HCEC 1CT (cell line): ENCODE data around the gene NGRN.
"Not testable (repeated sequence)": the region's sequence is repeated elsewhere in the genome, so short reads cannot be mapped to it uniquely, and the experiment has no call there.

Experiments used
- DNase-seq: peaks from one replicate; pipeline ENCODE4 v3.0.0-alpha.2; 2017

The NGRN gene

GRCh38 chr15:90234096-90234988, 31.1 kb upstream of the NGRN start, which contains the start of gene GDPGP1:
Gene GDPGP1 (plus strand): TSS chr15:90234209. CDS start chr15:90240909, 6,700 bp downstream.
- no peak for DNase-seq

GRCh38 chr15:90239371-90239770, 26.1 kb upstream of the NGRN start:
- no peak for DNase-seq

- DNase-seq = no peak
These were observed 24.6 kb upstream of the NGRN start for GRCh38 chr15:90240856-90241255.

GRCh38 chr15:90241343-90242192, 23.9 kb upstream of the NGRN start:
- no peak for DNase-seq

GRCh38 chr15:90243943-90244639, 21.4 kb upstream of the NGRN start:
- DNase-seq = no peak

GRCh38 chr15:90248789-90249202, 16.7 kb upstream of the NGRN start:
- DNase-seq = no peak

GRCh38 chr15:90249203-90249863, 16.1 kb upstream of the NGRN start, which contains the start of gene TTLL13:
Gene TTLL13 (plus strand): TSS chr15:90249556. CDS start chr15:90250631, 1,075 bp downstream.
- DNase-seq = peak; percentile 75

- no peak for DNase-seq
These were observed 7.7 kb upstream of the NGRN start for GRCh38 chr15:90257776-90258175.

GRCh38 chr15:90259524-90259923, 5.9 kb upstream of the NGRN start:
- no peak for DNase-seq

GRCh38 chr15:90260731-90261130, 4.7 kb upstream of the NGRN start:
- not testable (repeated sequence) for DNase-seq

GRCh38 chr15:90261811-90262210, 3.7 kb upstream of the NGRN start:
- DNase-seq = peak; percentile 30

- no peak for DNase-seq
These were observed 3.0 kb upstream of the NGRN start for GRCh38 chr15:90262426-90262825.

- DNase-seq = no peak
These were observed 801 bp upstream of the NGRN start for GRCh38 chr15:90264671-90265070.

- peak; percentile 27 for DNase-seq
These were observed 574 bp downstream of the NGRN start for GRCh38 chr15:90266061-90266431.

- peak; percentile 25 for DNase-seq
These were observed 1.0 kb downstream of the NGRN start for GRCh38 chr15:90266485-90266884.

GRCh38 chr15:90268415-90268814, 2.9 kb downstream of the NGRN start:
- DNase-seq = no peak

GRCh38 chr15:90270502-90271150, 5.2 kb downstream of the NGRN start:
- no peak for DNase-seq

- DNase-seq = no peak
These were observed 6.1 kb downstream of the NGRN start for GRCh38 chr15:90271459-90272166.

- DNase-seq = not testable (repeated sequence)
These were observed 13.0 kb downstream of the NGRN start for GRCh38 chr15:90278467-90278866.

GRCh38 chr15:90280743-90281142, 15.3 kb downstream of the NGRN start:
- not testable (repeated sequence) for DNase-seq

GRCh38 chr15:90281637-90282036, 16.2 kb downstream of the NGRN start:
- not testable (repeated sequence) for DNase-seq
